Colon (tissue), 2 donors: ENCODE data around the gene PAX7.
"Not testable (repeated sequence)": the region's sequence is repeated elsewhere in the genome, so short reads cannot be mapped to it uniquely, and the experiment has no call there.

Experiments
- FAIRE-seq: peaks from 2 replicates; lab custom pipeline; 2012; peaks lifted over from hg19 to GRCh38; lab: Jason Lieb, UNC
- donor health status: control.
- donor health status: control.

PAX7 gene

DNA sequence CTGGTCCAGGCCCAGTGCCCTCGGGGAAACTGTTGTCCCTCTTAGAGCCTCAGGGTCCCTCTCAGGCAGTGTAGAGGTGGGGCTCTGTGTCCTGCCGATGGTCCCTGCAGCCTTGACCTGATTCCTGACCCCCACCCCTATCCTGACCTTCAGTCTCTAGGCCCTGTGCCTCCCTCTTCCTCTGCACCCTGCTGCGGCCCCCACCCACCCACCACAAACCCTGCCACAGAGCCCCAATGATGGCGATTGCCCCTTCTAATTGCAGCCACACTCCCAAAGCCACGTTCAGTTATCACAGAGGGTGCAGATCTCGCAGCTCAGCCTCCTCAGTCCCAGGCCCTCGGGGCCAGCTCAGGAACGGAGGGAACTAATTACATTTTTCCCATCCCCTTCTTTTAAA is 99.7 kb downstream of the PAX7 start:
- no peak for FAIRE-seq

DNA sequence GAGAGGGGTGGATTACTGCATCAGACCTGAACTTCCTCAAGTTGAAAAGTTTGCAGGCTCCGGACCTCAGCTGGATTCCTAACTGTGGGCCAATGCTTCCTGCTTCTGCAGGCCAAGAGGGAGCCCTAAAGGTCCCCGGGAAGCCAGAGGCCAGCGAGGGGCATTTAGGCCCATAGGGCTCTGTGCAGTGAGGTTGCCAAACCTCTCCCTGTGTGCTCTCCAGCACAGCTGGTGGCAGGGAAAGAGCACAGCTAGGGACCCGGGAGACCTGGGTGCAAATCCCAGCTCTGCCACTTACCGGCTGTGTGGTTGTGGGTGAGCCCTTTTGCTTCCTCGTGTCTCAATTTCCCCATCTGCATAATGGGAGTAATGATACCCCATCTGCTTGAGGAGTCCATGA is 100.5 kb downstream of the PAX7 start:
- FAIRE-seq, result no peak

DNA sequence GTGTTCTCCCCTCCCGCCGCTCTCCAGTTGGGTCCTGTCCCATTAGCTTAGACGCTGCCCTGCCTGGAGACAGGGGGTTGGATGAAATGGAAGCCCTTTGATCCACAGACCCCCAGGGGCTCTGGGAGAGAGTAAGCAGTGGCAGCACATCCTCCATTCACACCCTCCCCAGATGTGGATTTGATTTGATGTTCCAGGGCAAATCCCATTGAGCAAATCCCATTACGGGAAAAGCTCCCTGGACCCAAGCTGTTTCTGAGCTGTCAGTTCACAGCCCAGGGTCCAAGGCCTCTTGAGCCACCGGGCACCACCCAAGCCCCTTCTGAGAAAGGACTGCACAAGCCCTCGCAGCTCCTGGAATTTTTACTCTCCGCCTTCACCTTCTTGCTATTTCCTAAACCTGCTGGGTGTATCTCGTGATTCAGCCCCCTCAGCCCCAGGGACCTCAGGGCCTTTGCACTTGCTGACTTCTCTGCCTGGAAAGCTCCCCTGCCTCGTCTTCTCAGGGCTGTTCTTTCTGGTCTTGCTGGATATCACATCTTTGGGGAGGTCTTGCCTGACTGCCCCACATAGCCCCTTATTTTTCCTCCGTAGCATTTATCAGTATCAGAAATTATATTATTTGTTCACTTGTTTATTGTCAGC is 101.1 kb downstream of the PAX7 start:
- FAIRE-seq, result no peak

DNA sequence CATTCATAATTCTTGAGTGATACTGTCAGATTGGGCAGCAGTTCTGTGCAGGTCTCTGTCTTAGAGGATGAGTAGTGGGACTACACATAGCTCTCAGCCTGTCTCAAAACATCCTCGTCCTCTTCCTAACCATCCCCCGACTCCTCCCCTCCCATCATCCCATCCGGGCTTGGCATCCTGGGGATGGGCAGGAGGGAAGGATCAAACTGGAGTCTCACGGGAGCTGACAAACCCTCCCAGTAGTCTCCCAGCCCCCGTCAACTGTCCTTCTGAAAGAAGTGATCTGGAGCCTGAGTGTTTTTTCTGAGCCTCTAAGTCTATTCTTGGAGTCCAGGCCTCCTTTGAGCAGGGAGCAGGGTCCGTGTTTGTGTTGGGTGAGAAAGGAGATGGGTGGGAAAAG is 102.0 kb downstream of the PAX7 start:
- no peak for FAIRE-seq

DNA sequence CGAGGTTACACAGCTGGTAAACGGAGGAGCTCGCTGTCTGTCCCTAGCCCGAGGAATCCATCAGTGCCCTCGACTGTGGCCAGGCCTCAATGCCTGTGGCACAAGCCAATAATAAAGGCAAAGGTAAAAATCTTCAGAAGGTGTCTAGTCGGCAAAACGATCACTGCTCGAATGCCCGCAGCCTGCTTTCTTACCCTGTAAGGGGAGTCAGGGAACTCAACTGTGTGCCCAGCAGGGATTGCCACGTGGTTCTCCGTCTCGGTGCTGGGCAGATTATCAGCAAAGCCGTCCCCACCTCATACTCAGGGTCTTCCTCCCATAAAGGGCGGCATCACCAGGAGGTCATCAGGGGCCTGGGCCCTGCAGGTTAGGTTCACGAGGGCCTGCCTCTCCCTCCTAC is 103.4 kb downstream of the PAX7 start:
- no peak for FAIRE-seq

DNA sequence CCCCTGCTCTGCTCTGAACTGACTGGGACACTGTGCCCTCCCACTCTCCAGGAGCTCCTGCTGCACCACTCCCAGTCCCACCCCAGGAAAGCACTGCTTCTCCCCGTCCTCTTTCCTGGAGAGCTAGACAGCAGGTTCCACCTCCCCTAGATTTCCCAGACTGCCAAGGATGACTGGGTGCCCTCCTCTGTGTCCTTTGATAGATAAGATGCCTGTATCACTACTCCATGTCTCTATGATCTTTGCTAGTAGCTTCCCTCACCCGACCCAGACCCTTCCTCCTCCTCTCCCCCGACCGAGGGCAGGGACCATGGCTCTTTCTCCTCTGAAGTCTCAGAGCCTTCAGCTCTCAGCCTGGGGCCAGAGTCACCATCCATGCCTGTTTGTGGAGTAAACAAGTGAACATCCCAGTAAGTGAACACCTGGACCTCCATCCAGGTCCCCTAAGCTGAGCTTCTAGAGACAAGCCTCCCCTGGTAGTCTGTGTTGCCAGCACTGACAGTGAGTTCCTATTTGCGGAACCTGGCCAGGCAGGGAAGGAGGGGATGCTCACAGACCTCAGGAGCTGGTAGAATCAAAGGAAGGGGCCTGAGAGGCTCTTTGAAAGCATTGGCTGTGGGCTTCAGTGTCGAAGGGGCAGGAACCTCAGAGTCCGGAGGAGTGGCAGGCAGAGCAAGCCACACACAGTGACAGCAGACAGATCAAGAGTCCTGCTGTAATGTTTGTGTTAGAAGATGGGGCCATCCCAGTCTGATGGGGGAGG is 104.0 kb downstream of the PAX7 start:
- no peak for FAIRE-seq

DNA sequence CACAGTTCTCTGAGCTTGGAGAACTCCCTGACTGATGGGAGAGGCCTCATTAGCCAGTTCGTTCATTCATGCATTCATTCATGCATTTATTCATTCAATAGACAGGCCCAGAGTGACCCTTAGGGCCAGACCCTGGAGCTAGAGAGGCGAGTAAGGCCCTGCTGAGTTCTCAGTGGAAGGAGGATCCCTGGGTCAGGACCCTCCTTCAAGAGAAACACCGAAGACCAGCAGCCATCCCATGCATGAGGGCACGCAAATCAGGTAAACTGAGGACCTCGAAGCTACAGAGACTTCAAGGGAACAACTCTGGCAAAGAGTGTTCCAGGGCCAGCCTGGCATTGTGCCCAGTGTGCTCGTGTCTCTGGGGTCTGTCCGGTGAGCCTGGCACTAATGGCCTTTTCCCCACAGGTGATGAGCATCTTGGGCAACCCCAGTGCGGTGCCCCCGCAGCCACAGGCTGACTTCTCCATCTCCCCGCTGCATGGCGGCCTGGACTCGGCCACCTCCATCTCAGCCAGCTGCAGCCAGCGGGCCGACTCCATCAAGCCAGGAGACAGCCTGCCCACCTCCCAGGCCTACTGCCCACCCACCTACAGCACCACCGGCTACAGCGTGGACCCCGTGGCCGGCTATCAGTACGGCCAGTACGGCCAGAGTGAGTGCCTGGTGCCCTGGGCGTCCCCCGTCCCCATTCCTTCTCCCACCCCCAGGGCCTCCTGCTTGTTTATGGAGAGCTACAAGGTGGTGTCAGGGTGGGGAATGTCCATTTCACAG is 104.8 kb downstream of the PAX7 start:
- no peak for FAIRE-seq

DNA sequence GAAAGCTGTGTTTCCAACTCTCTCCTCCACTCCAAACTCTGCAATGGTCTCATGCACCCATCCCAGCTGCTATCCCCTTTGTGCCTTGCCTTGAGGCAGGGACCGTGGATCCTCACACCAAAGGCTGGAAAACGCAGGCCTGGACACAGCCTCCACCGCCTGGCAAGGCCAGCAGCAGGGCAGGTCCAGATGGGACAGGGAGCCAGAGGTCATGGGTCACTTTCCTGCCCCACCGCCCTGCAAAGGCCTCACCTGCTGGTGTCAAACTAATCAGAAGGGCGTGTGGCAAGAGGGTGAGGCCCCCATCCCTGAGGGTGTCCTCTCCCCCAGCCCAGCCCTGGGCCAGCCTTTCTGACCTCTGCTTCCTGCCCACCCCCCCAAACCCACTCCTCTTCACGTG is 106.3 kb downstream of the PAX7 start:
- no peak for FAIRE-seq

DNA sequence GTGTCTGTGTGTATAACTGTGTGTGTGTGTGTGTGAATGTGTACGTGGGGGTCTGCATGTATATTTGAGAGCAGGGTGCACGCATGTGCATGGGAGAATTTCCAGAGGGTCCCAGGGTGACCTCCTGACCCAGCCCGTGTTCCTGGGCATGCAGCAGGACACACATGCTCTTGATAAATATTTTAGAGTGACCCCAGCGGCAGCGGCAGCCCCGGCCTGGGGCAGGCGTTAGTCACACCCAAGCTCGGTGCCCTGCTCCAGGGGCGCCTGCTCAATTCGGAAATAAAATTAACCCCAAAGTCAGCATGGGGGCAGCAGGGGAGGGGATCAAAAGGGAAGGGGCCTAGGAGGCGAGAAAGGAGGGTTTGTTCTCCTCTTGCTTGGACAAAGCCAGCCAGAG is 107.5 kb downstream of the PAX7 start:
- no peak for FAIRE-seq

DNA sequence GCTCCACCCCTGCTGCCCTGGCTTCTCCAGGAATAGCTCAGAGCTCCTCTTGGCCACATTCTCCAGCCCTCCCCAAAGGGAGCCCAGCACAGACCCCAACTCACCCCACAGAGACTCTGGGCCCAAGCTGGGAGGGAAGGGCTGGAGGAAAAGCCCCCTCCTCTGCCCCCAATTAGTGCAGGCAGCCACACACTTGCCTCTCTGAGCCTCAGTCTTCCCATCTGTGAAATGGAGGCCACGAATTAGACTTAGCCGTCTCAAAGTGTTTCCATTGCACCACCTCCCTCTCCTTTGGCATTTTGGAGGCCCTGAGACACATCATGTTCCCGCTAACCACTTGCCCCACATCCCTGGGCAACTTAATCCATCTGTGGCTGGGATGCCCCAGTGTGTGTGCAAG is 108.0 kb downstream of the PAX7 start:
- FAIRE-seq, result no peak

DNA sequence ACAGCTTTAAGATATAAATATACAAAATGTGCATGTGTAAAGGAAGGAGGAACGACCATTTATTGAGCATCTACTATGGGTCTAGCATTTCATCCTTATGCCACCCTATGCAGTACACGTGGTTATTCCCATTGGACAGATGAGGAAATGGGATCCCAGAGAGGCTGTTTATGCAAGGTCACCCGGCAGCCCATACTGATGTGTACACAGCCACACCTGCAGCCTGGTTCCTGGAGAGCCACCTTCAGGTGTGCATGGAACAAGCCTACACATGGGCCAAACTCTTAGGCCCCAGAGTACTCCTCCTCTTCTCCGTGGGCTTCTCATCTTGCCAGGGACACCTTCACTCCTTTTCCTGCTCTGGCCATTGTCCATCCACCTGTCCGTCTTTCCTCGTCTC is 108.8 kb downstream of the PAX7 start:
- no peak for FAIRE-seq

DNA sequence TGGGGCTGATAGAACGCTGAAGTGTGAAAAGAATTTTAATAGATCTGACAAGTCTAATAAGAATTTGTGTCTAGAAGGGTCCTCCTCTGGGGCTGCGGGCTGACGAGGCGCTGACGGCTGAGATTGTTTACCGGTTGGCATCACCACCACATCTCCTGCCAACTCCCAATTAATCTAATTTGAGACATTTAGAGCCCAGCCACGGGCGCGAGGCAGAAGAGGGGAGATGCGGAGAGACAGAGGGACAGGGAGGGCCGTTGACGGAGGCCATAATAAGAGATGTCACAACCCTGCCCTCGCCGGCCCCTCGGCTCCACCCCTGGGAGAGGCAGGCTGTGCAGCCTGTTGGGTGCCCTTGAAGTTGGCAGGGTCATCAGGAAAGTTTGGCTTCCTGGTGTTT is 109.3 kb downstream of the PAX7 start:
- FAIRE-seq, result no peak

DNA sequence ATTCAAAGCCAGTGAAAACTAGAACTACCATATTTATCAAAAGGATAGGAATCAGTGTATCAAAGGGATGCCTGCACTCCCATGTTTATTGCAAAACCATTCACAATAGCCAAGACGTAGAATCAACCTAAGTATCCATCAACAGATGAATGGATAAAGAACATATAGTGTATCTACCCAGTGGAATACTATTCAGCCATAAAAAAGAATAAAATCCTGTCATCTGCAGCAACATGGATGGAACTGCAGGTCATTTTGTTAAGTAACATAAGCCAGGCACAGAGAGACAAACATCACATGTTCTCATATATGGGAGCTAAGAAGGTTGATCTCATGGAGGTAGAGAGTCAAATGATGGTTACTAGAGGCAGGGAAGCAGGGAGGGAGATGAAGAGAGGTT is 110.0 kb downstream of the PAX7 start:
- FAIRE-seq, result no peak

DNA sequence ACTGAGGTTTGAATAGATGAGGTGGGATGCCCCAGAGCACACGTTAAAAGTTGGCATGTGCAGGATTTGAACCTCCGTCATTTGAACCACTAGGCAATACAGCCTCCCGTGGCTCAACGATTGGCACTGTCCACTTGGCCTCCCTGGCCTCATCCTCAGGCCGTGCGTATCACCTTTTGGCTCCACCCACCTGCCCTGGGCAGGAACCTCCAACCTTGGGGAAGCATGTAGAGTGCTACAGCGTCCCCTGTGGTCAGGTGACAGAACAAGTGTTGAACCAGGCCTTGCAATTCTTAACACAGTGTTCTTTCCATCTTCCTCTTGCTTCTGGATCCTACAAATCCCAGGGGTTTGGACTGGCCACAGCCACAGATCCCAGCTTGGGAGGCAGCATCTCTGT is 112.6 kb downstream of the PAX7 start:
- FAIRE-seq, result no peak

DNA sequence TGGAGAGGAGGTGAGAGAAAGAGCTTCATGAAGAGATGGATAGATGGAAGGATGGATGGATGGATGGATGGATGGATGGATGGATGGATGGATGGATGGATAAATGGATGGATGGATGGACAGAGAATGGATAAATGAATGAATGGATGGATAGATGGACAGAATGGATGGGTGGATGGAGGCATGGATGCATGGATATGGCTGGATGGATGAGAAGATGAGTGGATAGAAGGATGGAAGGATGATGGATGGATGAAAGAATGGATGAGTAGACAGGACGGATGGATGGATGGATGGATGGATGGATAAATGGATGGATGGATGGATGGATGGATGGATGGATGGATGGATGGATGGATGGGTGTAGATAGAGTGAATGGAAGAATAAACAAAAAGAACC is 113.7 kb downstream of the PAX7 start:
- not testable (repeated sequence) for FAIRE-seq

DNA sequence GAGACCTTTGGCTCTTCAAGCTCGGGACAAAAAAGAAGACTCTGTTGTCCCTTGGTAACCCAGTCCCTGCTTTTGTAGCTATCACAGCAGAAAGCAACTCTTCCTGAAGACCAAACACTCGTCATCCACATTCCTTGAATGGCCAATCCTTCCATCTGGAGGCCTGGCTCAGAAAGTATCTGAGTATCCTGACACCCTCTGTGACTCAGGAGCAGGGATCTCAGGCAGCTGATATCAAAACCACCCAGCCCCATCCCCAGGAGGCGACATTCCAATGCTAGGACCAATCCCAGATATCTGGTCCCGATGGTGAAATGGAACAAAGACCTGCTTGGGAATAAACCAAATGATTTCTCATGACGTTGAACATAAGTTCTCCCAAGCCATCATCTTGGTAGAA is 116.3 kb downstream of the PAX7 start:
- FAIRE-seq, result no peak

DNA sequence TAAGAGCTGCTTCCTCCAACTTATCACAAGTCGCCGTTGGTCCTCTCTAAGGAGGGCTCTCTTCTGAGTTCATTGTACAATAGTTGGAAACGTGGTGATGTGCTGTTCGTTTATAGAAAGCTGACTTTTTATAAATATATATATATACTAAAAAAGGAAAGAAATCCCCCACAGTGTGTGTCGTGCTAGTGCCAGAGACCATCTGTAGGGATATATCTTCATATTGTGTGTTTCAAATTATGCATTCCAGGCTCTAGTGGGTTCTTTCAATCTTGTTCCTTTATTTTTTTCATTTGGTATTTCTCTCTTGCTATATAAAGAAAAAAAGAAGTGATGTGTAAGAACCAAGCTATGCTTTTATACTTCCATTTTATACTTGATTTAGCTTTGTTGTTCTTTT is 117.0 kb downstream of the PAX7 start:
- no peak for FAIRE-seq

DNA sequence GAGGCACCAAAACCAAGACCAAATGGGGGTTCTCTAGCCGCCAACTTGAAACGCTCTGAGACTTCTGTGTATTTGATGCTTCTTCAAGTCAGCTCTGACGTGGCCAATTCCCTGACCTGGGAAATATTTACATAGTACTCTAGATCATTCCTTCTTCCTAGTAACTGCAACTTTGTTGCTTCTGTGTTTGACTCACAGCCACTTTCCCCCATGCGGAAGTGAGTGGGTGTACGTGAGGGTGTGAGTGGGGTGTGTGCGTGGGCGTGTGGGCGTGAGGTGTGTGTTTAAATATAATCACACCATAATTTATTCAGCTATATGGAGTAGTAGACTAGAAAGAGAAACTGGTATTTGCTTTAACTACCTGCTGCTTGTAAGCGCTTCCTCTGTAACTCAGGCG is 117.8 kb downstream of the PAX7 start:
- FAIRE-seq, result no peak

DNA sequence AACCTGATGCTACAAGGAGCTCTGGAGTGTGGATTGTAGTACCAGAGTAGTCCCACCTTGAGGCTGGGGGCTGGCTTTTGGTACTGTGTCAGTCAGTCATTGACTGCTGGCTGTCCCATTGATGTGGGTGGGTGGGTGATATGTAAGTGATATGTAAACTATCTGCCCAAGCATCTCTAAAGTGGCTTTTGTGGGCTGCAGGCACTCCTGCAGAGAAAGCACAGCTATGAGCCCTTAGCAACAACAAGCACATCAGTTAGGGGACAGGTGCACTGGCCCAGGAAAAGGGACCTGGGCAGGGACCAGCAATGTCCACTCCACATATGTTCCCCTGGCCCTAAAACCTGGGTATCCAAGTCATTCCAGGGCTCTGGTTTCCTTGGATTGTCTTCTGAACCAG is 118.9 kb downstream of the PAX7 start:
- no peak for FAIRE-seq

DNA sequence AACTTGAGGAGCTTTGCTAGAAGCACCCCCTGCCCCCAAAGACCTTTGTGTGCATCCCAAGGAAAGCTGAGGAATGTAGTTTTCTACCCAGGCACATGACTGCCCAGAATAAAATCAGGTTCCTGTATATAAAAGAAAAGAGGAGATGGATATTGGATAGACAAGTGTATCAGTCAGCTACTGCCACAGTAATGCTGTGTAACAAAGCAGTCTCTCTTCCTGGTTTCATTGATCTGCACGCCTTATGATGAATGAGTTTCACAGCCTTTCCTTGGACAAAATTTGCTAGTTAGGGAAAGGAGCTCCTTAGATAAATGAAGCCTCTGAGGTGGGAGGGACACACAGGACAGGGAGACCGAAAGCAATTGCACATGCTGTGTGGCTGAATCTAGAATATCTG is 120.0 kb downstream of the PAX7 start:
- no peak for FAIRE-seq

DNA sequence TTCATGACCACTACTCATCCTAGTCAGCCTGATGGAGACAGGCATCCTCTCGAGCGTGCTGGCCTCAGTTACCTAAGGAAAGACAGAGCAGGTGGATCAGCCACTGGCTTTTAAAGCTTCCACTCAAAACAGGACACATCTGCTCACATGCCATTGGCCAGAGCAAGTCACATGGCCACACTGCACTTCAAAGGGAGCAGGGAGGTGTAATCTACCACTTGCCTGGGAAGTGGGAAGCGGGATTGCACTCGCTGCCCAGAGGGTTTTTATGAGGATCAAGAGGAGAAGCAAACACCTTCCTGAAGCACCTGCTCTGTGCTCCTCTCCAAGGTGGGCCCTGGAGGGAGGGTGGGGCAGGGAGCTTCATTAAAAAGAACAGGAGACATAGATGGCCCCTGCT is 120.8 kb downstream of the PAX7 start:
- no peak for FAIRE-seq

DNA sequence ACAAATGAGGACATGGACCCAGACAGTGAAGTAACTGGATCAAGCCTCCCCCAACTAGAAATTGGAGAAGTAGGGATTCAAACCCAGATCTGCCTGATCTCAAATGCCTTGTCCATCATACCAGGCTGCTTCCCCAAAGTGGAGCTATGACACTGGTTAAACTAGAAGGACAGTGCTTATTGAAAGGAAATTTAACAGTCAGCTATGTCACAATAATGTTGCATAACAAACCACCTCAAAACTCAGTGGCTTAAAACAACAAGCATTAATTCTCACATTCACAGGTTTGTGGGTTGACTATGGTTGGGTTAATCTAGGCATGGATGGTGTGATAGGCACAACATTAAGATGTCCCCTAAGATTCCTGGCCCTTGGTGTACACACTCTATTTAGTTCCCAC is 121.8 kb downstream of the PAX7 start:
- FAIRE-seq, result no peak

DNA sequence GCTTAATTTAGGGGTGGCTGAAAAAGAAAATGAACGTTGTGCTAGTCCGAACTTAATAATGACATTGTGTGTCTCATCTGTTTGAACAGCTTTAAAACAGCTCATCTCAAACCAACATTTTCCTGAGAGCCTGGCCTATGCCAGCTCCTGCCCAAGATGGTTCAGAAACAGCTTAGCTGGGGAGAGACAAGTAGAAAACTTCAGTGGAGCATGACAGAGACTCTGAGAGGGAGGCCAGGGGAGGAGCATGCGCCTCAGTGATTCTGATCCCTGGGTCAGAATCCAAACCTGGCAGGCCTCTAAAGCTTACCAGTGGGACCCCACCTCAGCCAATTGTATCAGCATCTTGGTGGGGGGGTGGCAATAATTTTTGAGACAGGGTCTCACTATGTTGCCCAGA is 129.5 kb downstream of the PAX7 start:
- FAIRE-seq, result no peak
